Lung (tissue), 12 donors: Measurements from ENCODE around the gene PSME3. TPM values are rescaled to one million over a fixed set of nuclear protein-coding genes. Genes with fewer than 3 reads are reported as not detected.
"Not testable (repeated sequence)": the region's sequence is repeated elsewhere in the genome, so short reads cannot be mapped to it uniquely, and the experiment has no call there.

ENCODE experiments used
- ATAC-seq: fragments of 200-7000 bp; cut with Tn5 transposase; one replicate; pipeline ENCODE4 v1.9.1; 2020; ENCODE audit warnings: moderate number of reproducible peaks; ENCODE audit not compliant: insufficient read depth, low FRiP score
- DNase-seq, 3 donors: peaks; one replicate each; pipeline ENCODE4 v3.0.0-alpha.2; 2013 to 2017
- H3K27ac ChIP-seq, 2 donors: one replicate each; pipeline ENCODE4 v1.5.1; 2013; ENCODE audit warnings: mild to moderate bottlenecking in 2 of 2, moderate library complexity in 2 of 2, control low read depth in 1 of 2, inconsistent platforms in 1 of 2, low read depth in 1 of 2, low read length in 1 of 2
- H3K27me3 ChIP-seq, 3 donors: one replicate each; pipeline ENCODE4 v1.5.1; 2013; ENCODE audit warnings: low read length in 2 of 3; ENCODE audit not compliant: control insufficient read depth in 3 of 3, insufficient read depth in 3 of 3
- H3K36me3 ChIP-seq, 4 donors: one replicate each; pipeline ENCODE4 v1.5.1; 2013; ENCODE audit warnings: low read length in 4 of 4, mild to moderate bottlenecking in 1 of 4, moderate library complexity in 1 of 4; ENCODE audit not compliant: control insufficient read depth in 4 of 4, insufficient read depth in 4 of 4
- H3K4me1 ChIP-seq, 5 donors: one replicate each; pipeline ENCODE4 v1.5.1; 2013; ENCODE audit warnings: low read length in 5 of 5, mild to moderate bottlenecking in 2 of 5, moderate library complexity in 1 of 5; ENCODE audit not compliant: control insufficient read depth in 5 of 5, insufficient read depth in 5 of 5
- H3K4me3 ChIP-seq: one replicate; pipeline ENCODE4 v1.5.1; 2013; ENCODE audit warnings: mild to moderate bottlenecking, control low read depth, moderate library complexity
- H3K9ac ChIP-seq, 2 donors: one replicate each; pipeline ENCODE4 v1.5.1; 2013; ENCODE audit warnings: low read length in 2 of 2, control low read depth in 1 of 2; ENCODE audit not compliant: insufficient read depth in 1 of 2
- H3K9me3 ChIP-seq, 4 donors: one replicate each; pipeline ENCODE4 v1.5.1; 2013; ENCODE audit warnings: low read length in 3 of 4, mild to moderate bottlenecking in 1 of 4, moderate library complexity in 1 of 4; ENCODE audit not compliant: control insufficient read depth in 4 of 4, insufficient read depth in 3 of 4
- CTCF ChIP-seq: IDR thresholded peaks from 2 replicates; pipeline ENCODE4 v1.5.1; 2012; ENCODE audit warnings: mild to moderate bottlenecking; ENCODE audit errors: control extremely low read depth, extremely low read depth
- WGBS, 2 donors: extraction: QIAGEN DNeasy Blood & Tissue Kit; methylation state at CpG; one replicate each; pipeline ENCODE4 v1.1.7; 2013; 5-methylcytosine and 5-hydroxymethylcytosine counted together
- polyA plus RNA-seq, 2 donors: library from polyadenylated mRNA; stranded (reverse); fragments of 200-250 nt; gene quantifications; one replicate each; pipeline ENCODE4 v1.2.1, GENCODE V29; 2013
- total RNA-seq, 2 donors: library from RNA; depleted of rRNA in 1 of 2; stranded (reverse); fragments of >200 nt in 1 of 2; gene quantifications; one replicate each; pipeline ENCODE4 v1.2.1, GENCODE V29; 2014 to 2021
- donor health status: control.
- donor health status: control.
- donor health status: Bipolar disorder and iron deficiency.
- donor health status: healthy.
- donor health status: DM: yes; HTN: yes; CAD: no.

The PSME3 gene
- total and polyA plus RNA-seq, 4 donors: 34.5 to 117 (median 77.9) TPM

- ATAC-seq: no peak
- WGBS, 2 donors: 62 to 84% methylated on average over 12 of the region's 12 CpGs
- Histone ChIP-seq H3K9ac (no peak overlapping the region), H3K4me1 (peaks cover 0 to 24% (median 5%) of the 10 kb centered on the region in 5 donors), H3K4me3 (no peak overlapping the region), H3K27ac (no peak overlapping the region), H3K36me3 (peaks cover 0 to 20% (median 1%) of the 10 kb centered on the region in 4 donors), H3K9me3 (peaks cover 0 to 6% (median 0%) of the 10 kb centered on the region in 4 donors), H3K27me3 (no peaks in the 10 kb centered on the region)
- DNase-seq: no peak
- no peak for TF ChIP-seq CTCF
These were observed 33.7 kb downstream of the PSME3 start for GRCh38 chr17:42866631-42867575.

DNA sequence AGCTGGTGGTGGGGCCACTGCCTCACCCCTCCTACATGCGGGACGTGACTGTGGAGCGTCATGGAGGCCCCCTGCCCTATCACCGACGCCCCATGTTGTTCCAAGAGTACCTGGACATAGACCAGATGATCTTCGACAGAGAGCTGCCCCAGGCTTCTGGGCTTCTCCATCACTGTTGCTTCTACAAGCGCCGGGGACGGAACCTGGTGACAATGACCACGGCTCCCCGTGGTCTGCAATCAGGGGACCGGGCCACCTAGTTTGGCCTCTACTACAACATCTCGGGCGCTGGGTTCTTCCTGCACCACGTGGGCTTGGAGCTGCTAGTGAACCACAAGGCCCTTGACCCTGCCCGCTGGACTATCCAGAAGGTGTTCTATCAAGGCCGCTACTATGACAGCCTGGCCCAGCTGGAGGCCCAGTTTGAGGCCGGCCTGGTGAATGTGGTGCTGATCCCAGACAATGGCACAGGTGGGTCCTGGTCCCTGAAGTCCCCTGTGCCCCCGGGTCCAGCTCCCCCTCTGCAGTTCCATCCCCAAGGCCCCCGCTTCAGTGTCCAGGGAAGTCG lies 34.6 kb downstream of the PSME3 start:
- not testable (repeated sequence) for H3K27me3 ChIP-seq, H3K9ac ChIP-seq, H3K4me3 ChIP-seq, H3K27ac ChIP-seq, DNase-seq, ATAC-seq, H3K9me3 ChIP-seq
- 95 to 97% methylated on average over 18 to 21 of the region's 21 CpGs for WGBS, 2 donors
- Histone ChIP-seq H3K4me1 (peaks cover 0 to 19% (median 5%) of the 10 kb centered on the region in 5 donors), H3K36me3 (peaks cover 0 to 20% (median 1%) of the 10 kb centered on the region in 4 donors)

GRCh38 chr17:42868338-42868737 lies 35.1 kb downstream of the PSME3 start:
- 96% methylated on average over 12 of the region's 12 CpGs for WGBS, 2 donors
- Histone ChIP-seq H3K27me3 (no peaks in the 10 kb centered on the region), H3K4me3 (no peak overlapping the region), H3K4me1 (peaks cover 0 to 25% (median 5%) of the 10 kb centered on the region in 5 donors), H3K9ac (no peak overlapping the region), H3K36me3 (peaks cover 0 to 20% (median 1%) of the 10 kb centered on the region in 4 donors), H3K27ac (no peak overlapping the region), H3K9me3 (peaks cover 0 to 6% (median 0%) of the 10 kb centered on the region in 4 donors)
- ATAC-seq (no peak), DNase-seq (no peak)
- no peak for TF ChIP-seq CTCF

DNA sequence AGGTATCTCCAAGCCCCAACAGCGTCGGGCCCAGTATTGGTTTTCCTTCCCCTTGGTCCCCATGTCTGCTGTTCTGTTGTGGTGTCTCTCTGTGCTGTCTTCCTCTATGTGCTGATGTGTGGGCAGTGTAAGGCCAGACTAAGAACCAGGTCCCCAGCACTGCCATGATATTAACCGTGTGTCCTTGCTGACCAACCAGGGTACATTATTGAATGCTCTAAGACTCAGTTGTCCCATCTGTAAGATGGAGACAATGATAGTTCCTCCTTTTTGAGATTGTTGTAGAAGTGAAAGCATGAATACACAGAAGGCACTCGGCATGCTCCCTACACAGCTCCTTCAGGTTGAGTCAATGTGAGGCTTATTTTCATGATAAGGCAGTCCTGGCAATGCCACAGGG lies 38.5 kb downstream of the PSME3 start:
- Histone ChIP-seq H3K27ac (no peak overlapping the region), H3K9ac (no peak overlapping the region), H3K4me1 (peaks cover 0 to 28% (median 8%) of the 10 kb centered on the region in 5 donors), H3K27me3 (no peaks in the 10 kb centered on the region), H3K9me3 (peaks cover 0 to 6% (median 0%) of the 10 kb centered on the region in 4 donors), H3K4me3 (no peak overlapping the region), H3K36me3 (peaks cover 0 to 18% (median 0%) of the 10 kb centered on the region in 4 donors)
- ATAC-seq (no peak), DNase-seq (no peak)
- 92 to 95% methylated on average over 4 of the region's 4 CpGs for WGBS, 2 donors
- TF ChIP-seq CTCF: no peak
